Stimulated activated naive CD4-positive, alpha-beta T cell treated with Interleukin-2 at 50 U/mL for 16 hours (primary cell): ENCODE results near the gene UBE2J1.

ENCODE experiments used
- DNase-seq: peaks from one replicate; lab custom pipeline; 2025; lab: John Stamatoyannopoulos, UW

Gene UBE2J1

DNA sequence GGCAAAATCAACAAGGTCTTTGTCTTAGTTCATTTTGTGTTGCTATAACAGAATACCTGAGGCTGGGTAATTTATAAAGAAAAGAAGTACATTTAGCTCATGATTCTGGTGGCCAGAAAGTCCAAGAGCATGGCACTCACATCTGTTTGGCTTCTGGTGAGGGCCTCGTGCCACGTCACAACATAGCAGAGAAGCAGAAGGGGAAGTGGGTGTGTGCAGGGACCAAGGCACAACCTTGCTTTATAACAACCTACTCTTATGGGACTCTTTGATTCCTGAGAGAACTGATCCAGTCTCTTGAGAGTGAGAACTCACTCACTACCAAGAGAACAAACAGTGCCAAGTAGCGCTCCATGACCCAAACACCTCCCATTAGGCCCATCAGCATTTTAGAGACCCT is 62.8 kb downstream of the UBE2J1 start:
- DNase-seq: no peak

DNA sequence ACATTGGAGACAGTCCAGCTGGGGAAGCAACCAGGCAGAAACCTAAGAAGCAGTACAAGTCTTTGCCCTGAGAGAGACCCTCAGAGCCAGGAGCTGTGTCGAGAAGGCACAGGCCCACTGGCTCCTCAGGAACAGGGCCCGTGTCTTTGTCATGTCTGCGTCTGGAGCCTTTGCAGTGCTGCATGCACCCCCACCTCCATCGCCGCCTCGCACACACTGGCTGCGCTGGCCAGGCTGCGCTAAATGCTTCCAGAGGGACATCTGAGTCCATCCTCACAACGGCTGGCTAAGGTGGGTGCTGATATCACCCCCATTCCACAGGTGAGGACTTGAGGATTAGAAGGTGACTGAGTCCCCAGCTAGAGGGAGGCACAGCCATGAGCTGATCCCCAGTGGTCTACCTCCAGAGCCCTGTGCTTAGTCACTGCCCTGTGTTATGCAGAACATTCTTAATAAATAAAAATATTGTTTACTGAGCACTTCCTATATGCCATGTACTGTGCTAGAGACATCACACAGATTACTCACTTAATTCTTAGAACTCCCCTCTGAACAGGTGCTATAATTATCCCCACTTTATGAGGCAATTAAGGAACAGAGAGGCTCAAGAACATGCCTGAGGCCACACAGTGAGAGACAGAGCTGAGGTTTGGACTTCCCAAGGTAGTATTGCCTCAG is 65.0 kb downstream of the UBE2J1 start:
- no peak for DNase-seq

- no peak for DNase-seq
Observed at GRCh38 chr6:89286516-89286915, 66.0 kb downstream of the UBE2J1 start.

- no peak for DNase-seq
Observed at GRCh38 chr6:89284963-89285735, 67.4 kb downstream of the UBE2J1 start.

DNA sequence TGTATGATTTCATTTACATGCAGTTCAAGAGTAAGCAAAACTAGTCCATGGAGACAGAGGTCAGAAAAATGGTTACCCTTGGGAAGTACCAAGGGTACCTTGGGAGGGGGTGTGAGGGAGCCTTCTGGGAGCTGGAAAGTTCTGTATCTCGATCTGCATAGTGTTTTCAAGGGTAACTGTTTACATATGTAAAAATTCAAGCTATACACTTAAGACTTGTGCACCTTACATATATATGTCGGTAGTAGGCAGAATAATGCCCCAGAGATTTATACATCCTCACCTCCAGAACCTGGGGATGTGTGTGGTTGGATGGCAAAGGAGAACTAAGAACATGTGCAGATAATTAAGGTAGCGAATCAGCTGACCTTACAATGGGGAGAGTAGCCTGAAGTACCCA is 68.4 kb downstream of the UBE2J1 start:
- no peak for DNase-seq

DNA sequence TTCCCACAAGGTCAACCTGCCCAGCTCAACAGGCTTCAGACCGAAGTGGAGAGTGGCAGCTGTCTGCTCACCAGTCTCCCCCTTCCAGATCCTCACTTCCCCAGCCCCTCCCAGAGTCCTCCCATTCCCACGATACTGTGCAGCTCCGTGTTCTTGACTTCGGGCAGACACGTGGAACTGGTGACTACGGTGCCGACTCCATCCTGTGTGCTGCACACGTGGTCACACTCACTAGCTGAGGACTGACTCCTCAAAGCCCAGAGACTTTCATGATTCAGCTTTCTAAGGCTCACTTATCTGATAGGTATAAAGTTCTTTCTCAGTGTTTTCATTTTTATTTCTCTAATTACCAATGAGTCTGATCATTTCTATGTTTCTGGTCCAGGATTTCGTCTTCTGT is 69.8 kb downstream of the UBE2J1 start:
- DNase-seq: no peak

DNA sequence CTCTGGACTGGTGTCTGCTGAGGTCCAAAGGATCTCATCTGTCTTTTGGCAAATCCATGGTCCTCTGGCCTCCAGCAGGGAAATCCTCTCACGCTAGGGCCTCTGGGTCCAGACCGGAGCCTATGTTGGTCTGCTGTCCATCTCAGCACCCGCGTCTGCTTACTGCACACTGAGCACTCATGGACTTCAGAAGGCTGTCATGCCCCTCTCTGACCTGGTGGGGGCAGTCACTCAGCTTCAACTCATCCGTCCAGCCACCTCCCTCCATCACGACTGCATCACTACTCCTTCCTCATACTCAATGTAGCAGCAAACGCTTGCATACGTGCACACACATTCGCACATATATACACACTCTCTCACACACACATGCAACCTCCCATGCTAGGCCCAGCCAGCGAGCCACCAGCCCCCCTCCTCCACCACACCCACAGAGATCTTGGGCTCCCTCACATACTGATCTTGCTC is 70.7 kb downstream of the UBE2J1 start:
- peak; percentile 31 for DNase-seq

DNA sequence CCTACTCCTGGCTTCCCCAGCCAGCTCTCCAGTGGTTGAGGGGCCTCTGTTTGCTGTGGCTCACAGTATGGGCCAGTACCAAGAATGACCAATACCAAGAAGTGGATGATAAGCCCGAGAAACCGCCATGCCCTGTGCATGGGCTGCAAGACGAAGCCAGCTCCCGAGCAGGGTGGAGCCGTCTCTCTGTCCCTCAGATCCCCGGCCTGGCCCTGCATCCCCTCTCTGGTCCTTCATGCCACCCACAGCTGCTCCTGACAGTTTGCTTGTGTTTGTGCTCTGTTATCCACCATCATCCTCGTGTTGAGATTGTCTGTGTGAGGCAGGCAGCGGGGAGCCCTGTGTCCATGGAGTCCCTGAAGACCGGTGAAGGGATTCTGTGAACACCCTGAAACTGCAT is 73.6 kb downstream of the UBE2J1 start:
- DNase-seq: no peak
